Measurements from ENCODE around the gene AIP. TPM values are rescaled to one million over a fixed set of nuclear protein-coding genes. Genes with fewer than 3 reads are reported as not detected.
"Not testable (repeated sequence)": the region's sequence is repeated elsewhere in the genome, so short reads cannot be mapped to it uniquely, and the experiment has no call there.

The AIP gene
- total RNA-seq, 1 experiment from 2014 or later: 171 TPM

DNA sequence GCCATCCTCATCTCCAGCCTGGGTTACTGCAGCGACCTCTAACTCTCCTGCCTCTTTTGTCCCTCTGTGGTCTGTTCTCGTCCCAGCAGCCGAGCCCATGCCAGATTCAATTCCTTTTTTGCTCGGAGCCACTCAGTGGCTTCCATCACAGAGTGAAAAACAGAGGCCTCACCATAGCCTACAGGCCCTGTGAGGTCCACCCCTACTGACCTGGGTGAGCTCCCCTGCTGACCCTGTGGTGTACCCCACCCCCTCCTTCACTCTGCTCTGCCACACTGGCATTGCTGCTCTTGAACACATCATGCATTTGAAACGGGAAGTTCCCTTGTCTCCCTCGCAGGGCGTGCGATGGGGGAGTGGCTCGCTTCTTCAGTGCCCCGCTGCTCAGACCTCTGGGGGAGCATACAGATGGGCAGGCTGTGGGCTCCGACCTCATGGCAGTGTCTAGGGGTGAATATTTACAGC is 2.1 kb downstream of the AIP start:
- Histone ChIP-seq H3K4me2 (ENCODE audit: low read length) (peak overlapping the region; percentile 90; the same call in 1 of the 2 replicates), H3K4me3 (ENCODE audit: low read length) (no peak overlapping the region), H3K36me3 (ENCODE audit: low read depth, low read length) (no peaks in the 10 kb centered on the region; the same call in 1 of the 2 replicates), H3K27ac (ENCODE audit: low read length) (no peak overlapping the region), H3K4me1 (ENCODE audit: insufficient read depth, low read length) (peaks cover 15% of the 10 kb centered on the region), H3K27me3 (ENCODE audit: low read length) (no peaks in the 10 kb centered on the region), H3K9ac (ENCODE audit: low read length) (no peak overlapping the region), H4K20me1 (ENCODE audit: low read length) (no peaks in the 10 kb centered on the region), H3F3A (ENCODE audit: low read length, unreplicated experiment) (no peaks in the 10 kb centered on the region), H2AFZ (ENCODE audit: low read length) (no peak overlapping the region), H3K9me3 (ENCODE audit: low read length) (no peaks in the 10 kb centered on the region), H3K79me2 (ENCODE audit: low read length) (peaks cover 23% of the 10 kb centered on the region), H3K9me2 (replicated peaks; ENCODE audit: low read length) (no peaks in the 10 kb centered on the region)
- TF ChIP-seq EZH2phosphoT487 (IDR thresholded peaks at IDR 0.05; ENCODE audit: borderline replicate concordance, low read length) (no peak), CTCF (conservative IDR thresholded peaks at IDR 0.05; ENCODE audit: low read depth, low read length) (no peak), EZH2 (IDR thresholded peaks at IDR 0.05; ENCODE audit: low read length, unreplicated experiment) (no peak)
- CTCF ChIA-PET: no interaction called here
- ATAC-seq: no peak
- no TSS peak for BruUV-seq (replicated peaks)
- intact Hi-C loops (cut with micrococcal nuclease): no loop called here
- POLR2A ChIA-PET (ENCODE audit: unreplicated experiment): no interaction called here
- no peak for DNase-seq

DNA sequence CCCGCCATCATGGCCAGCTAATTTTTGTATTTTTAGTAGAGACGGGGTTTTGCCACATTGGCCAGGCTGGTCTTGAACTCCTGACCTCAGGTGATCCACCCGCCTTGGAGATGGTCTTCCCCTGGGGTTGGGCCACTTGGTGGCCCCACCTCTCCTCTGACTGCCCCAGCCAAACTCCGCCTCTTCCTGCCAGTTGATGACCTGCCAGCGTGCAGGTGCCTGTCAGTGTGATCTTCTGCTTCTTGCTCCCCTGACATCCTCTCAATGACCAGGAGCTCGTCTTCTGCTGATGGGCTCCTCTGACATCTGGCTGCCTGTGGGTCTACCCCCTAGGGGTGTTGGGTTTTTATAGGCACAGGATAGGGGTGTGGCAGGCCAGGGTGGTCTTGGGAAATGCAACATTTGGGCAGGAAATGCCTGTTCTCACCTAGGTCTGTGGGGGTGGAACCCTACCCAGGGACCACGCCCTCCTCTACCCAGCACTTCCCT is 3.1 kb downstream of the AIP start:
- H3K79me2 ChIP-seq (ENCODE audit: low read length): peaks cover 23% of the 10 kb centered on the region
- H3K27me3 ChIP-seq (ENCODE audit: low read length); H3K9me2 ChIP-seq (replicated peaks; ENCODE audit: low read length); H3K4me2 ChIP-seq (ENCODE audit: low read length); H3K27ac ChIP-seq (ENCODE audit: low read length); H2AFZ ChIP-seq (ENCODE audit: low read length); POLR2A ChIA-PET (ENCODE audit: unreplicated experiment); H3K9ac ChIP-seq (ENCODE audit: low read length); intact Hi-C loops (cut with micrococcal nuclease); BruUV-seq (replicated peaks); DNase-seq; H3F3A ChIP-seq (ENCODE audit: low read length, unreplicated experiment); H3K4me3 ChIP-seq (ENCODE audit: low read length); H4K20me1 ChIP-seq (ENCODE audit: low read length); H3K9me3 ChIP-seq (ENCODE audit: low read length); H3K36me3 ChIP-seq (ENCODE audit: low read depth, low read length); ATAC-seq: not testable (repeated sequence)
- H3K4me1 ChIP-seq (ENCODE audit: insufficient read depth, low read length): peaks cover 15% of the 10 kb centered on the region
- CTCF ChIA-PET: interaction anchor here (0.7 kb wide), 1 partner anchor 113 kb away, joined by 3 read pairs; no protein-coding TSS in a partner anchor

- Histone ChIP-seq H3F3A (ENCODE audit: low read length, unreplicated experiment) (no peaks in the 10 kb centered on the region), H3K36me3 (ENCODE audit: low read depth, low read length) (no peaks in the 10 kb centered on the region; the same call in 1 of the 2 replicates), H3K27ac (ENCODE audit: low read length) (no peak overlapping the region), H3K27me3 (ENCODE audit: low read length) (no peaks in the 10 kb centered on the region), H3K9me3 (ENCODE audit: low read length) (no peaks in the 10 kb centered on the region), H3K79me2 (ENCODE audit: low read length) (peaks cover 23% of the 10 kb centered on the region), H3K4me3 (ENCODE audit: low read length) (no peak overlapping the region), H3K4me1 (ENCODE audit: insufficient read depth, low read length) (peaks cover 15% of the 10 kb centered on the region), H3K9ac (ENCODE audit: low read length) (no peak overlapping the region), H3K4me2 (ENCODE audit: low read length) (no peak overlapping the region), H2AFZ (ENCODE audit: low read length) (no peak overlapping the region), H3K9me2 (replicated peaks; ENCODE audit: low read length) (no peaks in the 10 kb centered on the region), H4K20me1 (ENCODE audit: low read length) (no peaks in the 10 kb centered on the region)
- CTCF ChIA-PET: no interaction called here
- DNase-seq (no peak), ATAC-seq (no peak)
- TF ChIP-seq EZH2phosphoT487 (IDR thresholded peaks at IDR 0.05; ENCODE audit: borderline replicate concordance, low read length) (no peak), EZH2 (IDR thresholded peaks at IDR 0.05; ENCODE audit: low read length, unreplicated experiment) (no peak), CTCF (conservative IDR thresholded peaks at IDR 0.05; ENCODE audit: low read depth, low read length) (no peak)
- POLR2A ChIA-PET (ENCODE audit: unreplicated experiment): no interaction called here
- BruUV-seq (replicated peaks): no TSS peak
- intact Hi-C loops (cut with micrococcal nuclease): no loop called here
Measured at GRCh38 chr11:67486481-67487195, 3.8 kb downstream of the AIP start.
